Brain microvascular endothelial cell (primary cell): ENCODE measurements around the gene CFAP74.

ENCODE experiments used
- DNase-seq: peaks from one replicate; pipeline ENCODE4 v3.0.0-alpha.2; 2020
- H3K27ac ChIP-seq: fragments of 250-450 bp; sonication (Bioruptor Pico); 2 replicates; pipeline ENCODE4 v1.5.1; 2020; ENCODE audit warnings: mild to moderate bottlenecking, moderate library complexity
- H3K27me3 ChIP-seq: fragments of 250-450 bp; sonication (Bioruptor Pico); replicated peaks from 2 replicates; pipeline ENCODE4 v1.5.1; 2020; ENCODE audit warnings: mild to moderate bottlenecking
- H3K36me3 ChIP-seq: fragments of 250-450 bp; sonication (Bioruptor Pico); replicated peaks from 2 replicates; pipeline ENCODE4 v1.5.1; 2020; ENCODE audit warnings: mild to moderate bottlenecking
- H3K4me3 ChIP-seq: 2 replicates; pipeline ENCODE4 v1.5.1; 2011; ENCODE audit warnings: low read depth, mild to moderate bottlenecking, control low read depth, low read length, moderate library complexity
- in situ Hi-C: cut with HindIII; loops from 2 replicates; pipeline ENCODE4 v1.10.0; 2017; ENCODE audit warnings: low sequenced_read_pairs, low pct_ligation_motif_present
- TF ChIP-seq, protein P1 (sequence below): IDR thresholded peaks from 2 replicates; pipeline ENCODE4 v1.5.1; 2011; ENCODE audit warnings: low read depth, mild to moderate bottlenecking, moderate library complexity, low read length, control low read depth, inconsistent platforms; ENCODE audit errors: missing control alignments

Gene CFAP74

DNA sequence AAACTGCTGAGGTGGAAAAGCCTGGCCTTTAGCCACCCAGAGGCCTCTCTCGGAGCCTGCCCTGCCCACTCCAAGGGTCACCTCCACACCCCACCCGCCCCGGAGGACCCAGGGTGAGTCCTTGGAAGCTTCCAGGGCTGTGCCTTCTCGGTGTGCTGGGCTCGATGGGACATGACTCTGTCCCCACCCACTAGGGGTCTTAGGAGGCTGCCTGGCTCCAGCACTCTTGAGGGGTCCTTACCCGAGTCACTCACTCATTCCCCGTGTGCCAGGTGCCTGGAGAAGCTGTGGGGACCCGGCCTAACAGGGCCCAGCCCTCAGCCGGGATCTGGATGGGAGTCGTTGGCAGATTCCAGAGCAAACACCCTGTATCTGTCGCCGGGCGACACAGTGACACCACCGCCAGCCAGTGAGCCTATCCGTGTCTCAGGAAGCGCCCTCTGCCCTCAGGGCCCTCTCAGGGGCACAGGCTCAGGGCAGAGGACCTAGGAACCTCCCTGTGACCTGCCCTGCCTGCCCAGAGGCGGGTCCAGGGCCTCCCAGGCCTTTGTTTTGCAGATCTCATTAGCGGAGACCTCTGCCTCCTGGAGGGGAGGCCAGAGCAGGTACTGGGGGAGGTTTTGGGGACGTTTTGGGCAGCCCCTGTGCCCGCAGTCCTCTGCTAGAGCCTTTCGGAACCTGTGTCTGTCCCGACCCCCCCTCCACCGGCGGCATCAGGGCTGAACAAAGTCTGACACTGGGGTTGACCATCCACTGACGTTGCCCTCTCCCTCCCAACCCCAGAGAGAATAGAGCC, 43.6 kb upstream of the CFAP74 start:
- Histone ChIP-seq H3K27me3 (peaks cover 40% of the 10 kb centered on the region), H3K27ac (no peak overlapping the region), H3K4me3 (no peak overlapping the region), H3K36me3 (no peaks in the 10 kb centered on the region)
- TF ChIP-seq, protein P1, sequence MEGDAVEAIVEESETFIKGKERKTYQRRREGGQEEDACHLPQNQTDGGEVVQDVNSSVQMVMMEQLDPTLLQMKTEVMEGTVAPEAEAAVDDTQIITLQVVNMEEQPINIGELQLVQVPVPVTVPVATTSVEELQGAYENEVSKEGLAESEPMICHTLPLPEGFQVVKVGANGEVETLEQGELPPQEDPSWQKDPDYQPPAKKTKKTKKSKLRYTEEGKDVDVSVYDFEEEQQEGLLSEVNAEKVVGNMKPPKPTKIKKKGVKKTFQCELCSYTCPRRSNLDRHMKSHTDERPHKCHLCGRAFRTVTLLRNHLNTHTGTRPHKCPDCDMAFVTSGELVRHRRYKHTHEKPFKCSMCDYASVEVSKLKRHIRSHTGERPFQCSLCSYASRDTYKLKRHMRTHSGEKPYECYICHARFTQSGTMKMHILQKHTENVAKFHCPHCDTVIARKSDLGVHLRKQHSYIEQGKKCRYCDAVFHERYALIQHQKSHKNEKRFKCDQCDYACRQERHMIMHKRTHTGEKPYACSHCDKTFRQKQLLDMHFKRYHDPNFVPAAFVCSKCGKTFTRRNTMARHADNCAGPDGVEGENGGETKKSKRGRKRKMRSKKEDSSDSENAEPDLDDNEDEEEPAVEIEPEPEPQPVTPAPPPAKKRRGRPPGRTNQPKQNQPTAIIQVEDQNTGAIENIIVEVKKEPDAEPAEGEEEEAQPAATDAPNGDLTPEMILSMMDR: no peak
- DNase-seq: no peak
- in situ Hi-C loops: no loop called here

- Histone ChIP-seq H3K4me3 (no peak overlapping the region), H3K36me3 (no peaks in the 10 kb centered on the region), H3K27me3 (peaks cover 32% of the 10 kb centered on the region), H3K27ac (no peak overlapping the region)
- in situ Hi-C loops: no loop called here
- TF ChIP-seq, protein P1: peak; percentile 83
- DNase-seq: peak; percentile 6
Observed at GRCh38 chr1:2046174-2046917, 42.8 kb upstream of the CFAP74 start.

GRCh38 chr1:2045468-2046173, 42.0 kb upstream of the CFAP74 start:
- Histone ChIP-seq H3K27me3 (peaks cover 25% of the 10 kb centered on the region), H3K36me3 (no peaks in the 10 kb centered on the region), H3K4me3 (no peak overlapping the region), H3K27ac (no peak overlapping the region)
- TF ChIP-seq, protein P1: no peak
- in situ Hi-C loops: no loop called here
- no peak for DNase-seq

DNA sequence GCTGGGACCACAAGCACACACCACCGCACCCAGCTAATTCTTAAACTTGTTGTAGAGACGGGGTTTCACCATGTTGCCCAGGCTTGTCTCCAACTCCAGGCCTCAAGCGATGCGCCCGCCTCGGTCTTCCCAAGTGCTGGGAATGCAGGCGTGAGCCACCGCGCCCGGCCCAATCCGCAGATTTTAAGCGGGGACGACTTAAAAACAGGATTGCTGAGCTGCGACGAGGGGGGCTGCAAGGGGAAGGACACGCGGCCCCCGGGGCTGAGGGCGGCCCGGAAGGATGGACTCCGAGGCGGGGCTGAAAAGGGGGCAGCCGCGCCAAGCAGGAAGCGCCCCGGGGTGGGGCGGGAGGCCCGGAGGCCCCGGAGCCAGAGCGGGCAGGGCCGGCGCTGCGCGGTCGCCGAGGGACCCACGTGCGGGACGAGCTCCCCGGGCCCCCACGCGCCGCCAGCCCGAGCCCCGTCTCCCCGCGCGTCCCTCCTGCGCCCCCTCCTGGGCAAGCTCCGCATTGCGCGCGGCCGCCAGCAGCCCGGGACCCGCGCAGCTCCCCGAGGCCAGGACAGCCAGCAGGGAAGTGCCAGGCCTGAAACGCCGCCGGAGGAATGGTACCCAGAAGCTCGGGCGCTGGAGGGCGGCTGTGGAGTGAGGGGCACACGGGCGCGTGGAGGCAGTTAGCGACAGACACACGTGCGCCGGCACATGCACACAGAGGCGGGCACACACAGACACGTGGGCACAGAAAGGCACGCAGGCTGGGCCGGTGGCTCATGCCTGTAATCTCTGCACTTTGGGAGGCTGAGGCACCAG, 41.1 kb upstream of the CFAP74 start:
- TF ChIP-seq, protein P1: peak; percentile 59
- Histone ChIP-seq H3K36me3 (no peaks in the 10 kb centered on the region), H3K27me3 (peaks cover 18% of the 10 kb centered on the region), H3K4me3 (no peak overlapping the region), H3K27ac (no peak overlapping the region)
- peak; percentile 16 for DNase-seq
- in situ Hi-C loops: no loop called here

DNA sequence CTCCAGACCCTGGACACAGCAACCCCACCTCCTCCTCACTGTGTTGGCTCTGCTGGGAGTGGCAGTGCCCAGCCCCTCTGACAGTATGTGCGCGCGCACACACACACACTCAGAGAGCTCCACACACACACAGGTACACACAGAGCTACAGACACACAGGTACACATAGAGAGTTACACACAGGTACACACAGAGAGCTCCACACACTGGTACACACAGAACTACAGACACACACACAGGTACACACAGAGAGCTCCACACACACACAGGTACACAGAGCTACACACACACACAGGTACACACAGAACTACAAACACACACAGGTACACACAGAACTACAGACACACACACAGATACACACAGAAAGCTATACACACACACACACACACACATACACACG, 40.3 kb upstream of the CFAP74 start:
- DNase-seq: no peak
- Histone ChIP-seq H3K27ac (no peak overlapping the region), H3K36me3 (no peaks in the 10 kb centered on the region), H3K27me3 (peaks cover 13% of the 10 kb centered on the region), H3K4me3 (no peak overlapping the region)
- in situ Hi-C loops: no loop called here
- TF ChIP-seq, protein P1: no peak
